CD4-positive, alpha-beta T cell treated with Interferon gamma for 1 hour (primary cell): ENCODE data around the gene NKD1.

Source experiments
- DNase-seq: peaks from one replicate; pipeline ENCODE4 v3.0.0-alpha.2; 2020

The NKD1 gene

GRCh38 chr16:50634947-50635346 is 86.8 kb downstream of the NKD1 start:
- no peak for DNase-seq

- peak; percentile 12 for DNase-seq
Observed at GRCh38 chr16:50635505-50636392, 87.6 kb downstream of the NKD1 start.

GRCh38 chr16:50636753-50637374 is 88.7 kb downstream of the NKD1 start:
- DNase-seq = no peak

- DNase-seq = no peak
Observed at GRCh38 chr16:50637716-50638602, 89.8 kb downstream of the NKD1 start.

- DNase-seq = no peak
Observed at GRCh38 chr16:50638816-50639670, 90.8 kb downstream of the NKD1 start.

- DNase-seq = no peak
Observed at GRCh38 chr16:50640391-50640790, 92.2 kb downstream of the NKD1 start.

GRCh38 chr16:50640919-50641817 is 93.0 kb downstream of the NKD1 start:
- DNase-seq = no peak

- no peak for DNase-seq
Observed at GRCh38 chr16:50641818-50642187, 93.6 kb downstream of the NKD1 start.

- no peak for DNase-seq
Observed at GRCh38 chr16:50642349-50642748, 94.2 kb downstream of the NKD1 start.

GRCh38 chr16:50643192-50643591 is 95.0 kb downstream of the NKD1 start:
- no peak for DNase-seq

GRCh38 chr16:50644245-50644644 is 96.0 kb downstream of the NKD1 start:
- no peak for DNase-seq

GRCh38 chr16:50644729-50645128 is 96.5 kb downstream of the NKD1 start:
- DNase-seq = peak; percentile 38

- no peak for DNase-seq
Observed at GRCh38 chr16:50645563-50646220, 97.5 kb downstream of the NKD1 start.

GRCh38 chr16:50646345-50646744 is 98.1 kb downstream of the NKD1 start:
- DNase-seq = no peak

- no peak for DNase-seq
Observed at GRCh38 chr16:50651835-50652438, 103.7 kb downstream of the NKD1 start.

GRCh38 chr16:50652836-50653425 is 104.7 kb downstream of the NKD1 start:
- DNase-seq = no peak

- DNase-seq = no peak
Observed at GRCh38 chr16:50653633-50654519, 105.7 kb downstream of the NKD1 start.

GRCh38 chr16:50655558-50656055 is 107.4 kb downstream of the NKD1 start:
- no peak for DNase-seq

GRCh38 chr16:50657241-50657640 is 109.0 kb downstream of the NKD1 start:
- no peak for DNase-seq
